HT-29 (cell line): ENCODE measurements around the gene TTR. TPM values are rescaled to one million over a fixed set of nuclear protein-coding genes. Genes with fewer than 3 reads are reported as not detected.

Experiments used
- DNase-seq: peaks from one replicate; pipeline ENCODE4 v3.0.0-alpha.2; 2015; ENCODE audit warnings: low spot score
- total RNA-seq: library from RNA; depleted of rRNA; stranded (reverse); fragments of >200 nt; shearing (Covaris generic); gene quantifications from 2 replicates; pipeline ENCODE4 v1.2.3, GENCODE V29; 2014

TTR gene
- total RNA-seq, 1 experiment from 2014 or later: 1.3 TPM

GRCh38 chr18:31579375-31579774, 12.3 kb upstream of the TTR start:
- no peak for DNase-seq

GRCh38 chr18:31581498-31582197, 10.0 kb upstream of the TTR start:
- DNase-seq: peak; percentile 7

- no peak for DNase-seq
Observed at GRCh38 chr18:31583185-31583854, 8.4 kb upstream of the TTR start.

- no peak for DNase-seq
Observed at GRCh38 chr18:31585991-31586390, 5.7 kb upstream of the TTR start.

- DNase-seq: no peak
Observed at GRCh38 chr18:31586616-31587015, 5.1 kb upstream of the TTR start.

GRCh38 chr18:31587529-31587928, 4.1 kb upstream of the TTR start:
- no peak for DNase-seq

- no peak for DNase-seq
Observed at GRCh38 chr18:31590570-31590969, 1.1 kb upstream of the TTR start.

- DNase-seq: no peak
Observed at GRCh38 chr18:31591113-31591512, 564 bp upstream of the TTR start.

GRCh38 chr18:31592506-31593157, 955 bp downstream of the TTR start:
- DNase-seq: no peak

- DNase-seq: no peak
Observed at GRCh38 chr18:31595121-31595771, 3.6 kb downstream of the TTR start.

GRCh38 chr18:31596081-31596872, 4.6 kb downstream of the TTR start:
- DNase-seq: peak; percentile 12

- DNase-seq: no peak
Observed at GRCh38 chr18:31598021-31598805, 6.5 kb downstream of the TTR start.

- DNase-seq: no peak
Observed at GRCh38 chr18:31603315-31603714, 11.6 kb downstream of the TTR start.

GRCh38 chr18:31606265-31606664, 14.6 kb downstream of the TTR start:
- no peak for DNase-seq

- no peak for DNase-seq
Observed at GRCh38 chr18:31607384-31607783, 15.7 kb downstream of the TTR start.

GRCh38 chr18:31609886-31610285, 18.2 kb downstream of the TTR start:
- no peak for DNase-seq

- DNase-seq: peak; percentile 44
Observed at GRCh38 chr18:31610286-31611205, 18.9 kb downstream of the TTR start.

- DNase-seq: no peak
Observed at GRCh38 chr18:31611511-31611910, 19.8 kb downstream of the TTR start.

- DNase-seq: no peak
Observed at GRCh38 chr18:31612124-31612523, 20.4 kb downstream of the TTR start.

GRCh38 chr18:31614044-31614443, 22.4 kb downstream of the TTR start:
- DNase-seq: no peak
